Measurements from ENCODE around the gene PPP2R1B. TPM values are rescaled to one million over a fixed set of nuclear protein-coding genes. Genes with fewer than 3 reads are reported as not detected.

Gene PPP2R1B
- total RNA-seq, 1 experiment from 2014 or later, result 105 TPM

DNA sequence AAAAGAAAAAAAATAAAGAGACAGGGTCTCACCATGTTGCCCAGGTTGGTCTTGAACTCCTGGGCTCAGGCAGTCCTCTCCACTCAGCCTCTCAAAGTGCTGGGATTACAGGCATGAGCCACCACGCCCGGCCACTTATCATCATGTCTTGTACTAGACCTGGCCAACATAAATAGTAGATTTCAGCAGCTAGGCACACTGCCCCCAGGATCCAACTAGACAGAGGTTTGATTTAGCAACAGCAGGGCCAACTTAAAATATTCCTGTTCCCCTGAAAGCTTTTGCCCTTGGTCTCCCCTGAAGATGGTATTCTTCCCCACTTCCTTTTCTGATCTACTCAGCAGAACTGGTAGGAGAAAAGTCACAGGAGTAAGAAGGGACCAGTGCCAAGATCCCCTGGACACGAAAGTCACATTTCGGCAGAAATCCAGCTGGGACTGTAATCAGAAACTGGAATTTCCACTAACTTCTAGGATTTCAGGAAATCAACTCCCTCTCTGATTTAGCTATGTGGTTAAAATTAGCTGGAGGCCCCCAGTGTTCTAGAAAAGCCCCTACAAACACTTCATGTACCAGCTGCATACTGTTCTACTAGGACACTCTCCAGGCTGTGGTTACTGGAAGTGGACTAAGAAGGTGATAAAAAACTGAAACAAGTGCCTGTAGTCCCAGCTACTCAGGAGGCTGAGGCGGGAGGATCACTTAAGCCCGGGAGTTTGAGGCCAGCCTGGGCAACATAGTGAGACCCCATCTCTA is 8.9 kb upstream of the PPP2R1B start:
- H4K20me1 ChIP-seq (ENCODE audit: control insufficient read depth, insufficient read depth, insufficient read length), result no peaks in the 10 kb centered on the region
- H2AFZ ChIP-seq (ENCODE audit: low read length), result no peak overlapping the region
- no peak overlapping the region for H3K23ac ChIP-seq (ENCODE audit: insufficient read length, low read depth, low read length)
- no peak overlapping the region for H4K8ac ChIP-seq (replicated peaks; ENCODE audit: insufficient read length, low read depth, low read length)
- TF ChIP-seq, protein P1, sequence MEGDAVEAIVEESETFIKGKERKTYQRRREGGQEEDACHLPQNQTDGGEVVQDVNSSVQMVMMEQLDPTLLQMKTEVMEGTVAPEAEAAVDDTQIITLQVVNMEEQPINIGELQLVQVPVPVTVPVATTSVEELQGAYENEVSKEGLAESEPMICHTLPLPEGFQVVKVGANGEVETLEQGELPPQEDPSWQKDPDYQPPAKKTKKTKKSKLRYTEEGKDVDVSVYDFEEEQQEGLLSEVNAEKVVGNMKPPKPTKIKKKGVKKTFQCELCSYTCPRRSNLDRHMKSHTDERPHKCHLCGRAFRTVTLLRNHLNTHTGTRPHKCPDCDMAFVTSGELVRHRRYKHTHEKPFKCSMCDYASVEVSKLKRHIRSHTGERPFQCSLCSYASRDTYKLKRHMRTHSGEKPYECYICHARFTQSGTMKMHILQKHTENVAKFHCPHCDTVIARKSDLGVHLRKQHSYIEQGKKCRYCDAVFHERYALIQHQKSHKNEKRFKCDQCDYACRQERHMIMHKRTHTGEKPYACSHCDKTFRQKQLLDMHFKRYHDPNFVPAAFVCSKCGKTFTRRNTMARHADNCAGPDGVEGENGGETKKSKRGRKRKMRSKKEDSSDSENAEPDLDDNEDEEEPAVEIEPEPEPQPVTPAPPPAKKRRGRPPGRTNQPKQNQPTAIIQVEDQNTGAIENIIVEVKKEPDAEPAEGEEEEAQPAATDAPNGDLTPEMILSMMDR (conservative IDR thresholded peaks at IDR 0.05), result no peak
- H3K18ac ChIP-seq (ENCODE audit: insufficient read length, low read depth, low read length), result no peak overlapping the region
- no peak overlapping the region for H3K56ac ChIP-seq (ENCODE audit: insufficient read length, low read depth, low read length)
- no peak overlapping the region for H3K27ac ChIP-seq (ENCODE audit: insufficient read length, low read depth, low read length)
- H4K91ac ChIP-seq (ENCODE audit: insufficient read length, low read depth, low read length), result no peak overlapping the region
- H3K4me1 ChIP-seq (ENCODE audit: insufficient read depth, low read length), result peaks cover 3% of the 10 kb centered on the region; the same call in 1 of the 2 replicates
- no peak overlapping the region for H4K5ac ChIP-seq (ENCODE audit: insufficient read length, low read depth, low read length)
- no peak overlapping the region for H3T11ph ChIP-seq (ENCODE audit: low read length)
- H3K79me1 ChIP-seq (ENCODE audit: insufficient read depth, low read depth, low read length, poor library complexity, severe bottlenecking), result no peaks in the 10 kb centered on the region
- H2AK5ac ChIP-seq (ENCODE audit: insufficient read length, low read length), result no peak overlapping the region
- Mint-ChIP-seq H3K27ac (no peak overlapping the region), H3K9me3 (no peaks in the 10 kb centered on the region), H3K4me3 (no peak overlapping the region), H3K36me3 (ENCODE audit: insufficient read depth in 1 of 3, low read depth in 3 of 3) (no peaks in the 10 kb centered on the region), H3K27me3 (ENCODE audit: low read depth) (no peaks in the 10 kb centered on the region), H3K4me1 (peaks cover 17 to 21% of the 10 kb centered on the region in 2 experiments)
- H3K9me3 ChIP-seq (ENCODE audit: control insufficient read depth, low read depth, low read length), result no peaks in the 10 kb centered on the region
- H2BK5ac ChIP-seq (ENCODE audit: insufficient read length, low read length), result no peak overlapping the region
- no peak for DNase-seq
- H2BK15ac ChIP-seq (ENCODE audit: low read depth, low read length), result no peak overlapping the region
- H2BK20ac ChIP-seq (ENCODE audit: low read depth, low read length, poor library complexity, severe bottlenecking), result no peak overlapping the region
- no peak overlapping the region for H2BK12ac ChIP-seq (ENCODE audit: insufficient read length, low read depth, low read length)
- no peak overlapping the region for H3K9ac ChIP-seq (ENCODE audit: extremely low read depth, insufficient read length, low read length)
- H3K27me3 ChIP-seq (ENCODE audit: insufficient read depth, low read length), result no peaks in the 10 kb centered on the region
- no peaks in the 10 kb centered on the region for H3K23me2 ChIP-seq (ENCODE audit: insufficient read length, low read depth, low read length, poor library complexity, severe bottlenecking)
- WGBS (ENCODE audit: extremely low coverage, insufficient read length, low lambda C conversion rate), result no CpG with 5 or more reads among the region's 6 CpGs
- H3K4ac ChIP-seq (ENCODE audit: low read depth, low read length), result no peak overlapping the region
- no peak overlapping the region for H2BK120ac ChIP-seq (ENCODE audit: low read depth, low read length, poor library complexity, severe bottlenecking)
- no peak overlapping the region for H3K4me2 ChIP-seq (ENCODE audit: insufficient read depth, insufficient read length, low read length)
- H3K79me2 ChIP-seq (ENCODE audit: insufficient read depth, low read length), result no peaks in the 10 kb centered on the region
- no peak overlapping the region for H3K14ac ChIP-seq (ENCODE audit: insufficient read depth, low read length)
